ENCODE data around the gene ZNF576. TPM values are rescaled to one million over a fixed set of nuclear protein-coding genes. Genes with fewer than 3 reads are reported as not detected.
"Not testable (repeated sequence)": the region's sequence is repeated elsewhere in the genome, so short reads cannot be mapped to it uniquely, and the experiment has no call there.

Gene ZNF576
- total RNA-seq, 2 donors from 2014 or later: 19.5 to 22.3 TPM

- DNase-seq (ENCODE audit: low spot score) (peak; percentile 25), ATAC-seq (no peak)
- H3K4me1 Mint-ChIP-seq (ENCODE audit: low read depth in 2 of 2): peaks cover 5 to 6% of the 10 kb centered on the region in 2 donors
- no peaks in the 10 kb centered on the region for H3K36me3 Mint-ChIP-seq
- no peak overlapping the region for H3K27ac Mint-ChIP-seq
- no peaks in the 10 kb centered on the region for H3K9me3 Mint-ChIP-seq
- H3K4me3 Mint-ChIP-seq: no peak overlapping the region
- peaks cover 27 to 44% of the 10 kb centered on the region in 2 donors for H3K27me3 Mint-ChIP-seq
These were observed 37.7 kb downstream of the ZNF576 start for GRCh38 chr19:43634068-43634467.

GRCh38 chr19:43634506-43634871 is 38.1 kb downstream of the ZNF576 start:
- Mint-ChIP-seq H3K4me3 (no peak overlapping the region), H3K27ac (no peak overlapping the region), H3K9me3 (no peaks in the 10 kb centered on the region), H3K27me3 (peaks cover 28 to 48% of the 10 kb centered on the region in 2 donors), H3K4me1 (ENCODE audit: low read depth in 2 of 2) (peaks cover 7 to 9% of the 10 kb centered on the region in 2 donors), H3K36me3 (no peaks in the 10 kb centered on the region)
- ATAC-seq (no peak), DNase-seq (ENCODE audit: low spot score) (no peak)

- Mint-ChIP-seq H3K4me3 (no peak overlapping the region), H3K27ac (no peak overlapping the region), H3K27me3 (peaks cover 28 to 48% of the 10 kb centered on the region in 2 donors), H3K36me3 (no peaks in the 10 kb centered on the region), H3K9me3 (no peaks in the 10 kb centered on the region), H3K4me1 (ENCODE audit: low read depth in 2 of 2) (peaks cover 7 to 9% of the 10 kb centered on the region in 2 donors)
- ATAC-seq (no peak), DNase-seq (ENCODE audit: low spot score) (peak; percentile 31)
These were observed 38.6 kb downstream of the ZNF576 start for GRCh38 chr19:43634872-43635560.

GRCh38 chr19:43635561-43635940 is 39.2 kb downstream of the ZNF576 start:
- not testable (repeated sequence) for H3K36me3 Mint-ChIP-seq; H3K9me3 Mint-ChIP-seq; H3K27ac Mint-ChIP-seq; H3K4me3 Mint-ChIP-seq; DNase-seq (ENCODE audit: low spot score); ATAC-seq
- peaks cover 29 to 48% of the 10 kb centered on the region in 2 donors for H3K27me3 Mint-ChIP-seq
- H3K4me1 Mint-ChIP-seq (ENCODE audit: low read depth in 2 of 2): peaks cover 9 to 11% of the 10 kb centered on the region in 2 donors

GRCh38 chr19:43636121-43636683 is 39.8 kb downstream of the ZNF576 start:
- ATAC-seq (no peak), DNase-seq (ENCODE audit: low spot score) (no peak)
- H3K9me3 Mint-ChIP-seq: no peaks in the 10 kb centered on the region
- H3K27me3 Mint-ChIP-seq: peaks cover 32 to 52% of the 10 kb centered on the region in 2 donors
- no peak overlapping the region for H3K27ac Mint-ChIP-seq
- no peak overlapping the region for H3K4me3 Mint-ChIP-seq
- no peaks in the 10 kb centered on the region for H3K36me3 Mint-ChIP-seq
- H3K4me1 Mint-ChIP-seq (ENCODE audit: low read depth in 2 of 2): peaks cover 9 to 13% of the 10 kb centered on the region in 2 donors

GRCh38 chr19:43638214-43638994 is 42.0 kb downstream of the ZNF576 start:
- peak overlapping the region; percentile 73 for H3K4me3 Mint-ChIP-seq
- H3K27me3 Mint-ChIP-seq: peaks cover 28 to 42% of the 10 kb centered on the region in 2 donors

GRCh38 chr19:43638995-43639518 is 42.7 kb downstream of the ZNF576 start:
- H3K27me3 Mint-ChIP-seq: peaks cover 25 to 38% of the 10 kb centered on the region in 2 donors
- H3K9me3 Mint-ChIP-seq: no peaks in the 10 kb centered on the region
- peaks cover 9 to 13% of the 10 kb centered on the region in 2 donors for H3K4me1 Mint-ChIP-seq (ENCODE audit: low read depth in 2 of 2)
- DNase-seq (ENCODE audit: low spot score) (no peak), ATAC-seq (no peak)
- H3K4me3 Mint-ChIP-seq: peak overlapping the region; percentile 73
- H3K36me3 Mint-ChIP-seq: no peaks in the 10 kb centered on the region
- H3K27ac Mint-ChIP-seq: no peak overlapping the region

More at GRCh38 chr19:43638214-43638994, 42.0 kb downstream of the ZNF576 start:
- DNase-seq (ENCODE audit: low spot score): peak; percentile 50
- H3K27ac Mint-ChIP-seq: no peak overlapping the region
- H3K4me1 Mint-ChIP-seq (ENCODE audit: low read depth in 2 of 2): peaks cover 9 to 13% of the 10 kb centered on the region in 2 donors
- no peaks in the 10 kb centered on the region for H3K9me3 Mint-ChIP-seq
- no peaks in the 10 kb centered on the region for H3K36me3 Mint-ChIP-seq
- no peak for ATAC-seq

GRCh38 chr19:43639519-43640423 is 43.4 kb downstream of the ZNF576 start, which contains the start of gene CADM4:
Gene CADM4 (minus strand): TSS chr19:43639850. CDS start chr19:43639790, 60 bp downstream.
- H3K9me3 Mint-ChIP-seq: no peaks in the 10 kb centered on the region
- peaks cover 9 to 13% of the 10 kb centered on the region in 2 donors for H3K4me1 Mint-ChIP-seq (ENCODE audit: low read depth in 2 of 2)
- H3K36me3 Mint-ChIP-seq: no peaks in the 10 kb centered on the region
- no peak within 1 kb of the TSS for H3K27ac Mint-ChIP-seq
- H3K27me3 Mint-ChIP-seq: peaks cover 25 to 38% of the 10 kb centered on the region in 2 donors
- DNase-seq (ENCODE audit: low spot score) (peak; percentile 60), ATAC-seq (peak; percentile 82 to 89)
- peak within 1 kb of the TSS; percentile 73 for H3K4me3 Mint-ChIP-seq

GRCh38 chr19:43640424-43640757 is 44.0 kb downstream of the ZNF576 start:
- no peak for ATAC-seq
- H3K4me3 Mint-ChIP-seq: peak overlapping the region; percentile 70
- no peaks in the 10 kb centered on the region for H3K9me3 Mint-ChIP-seq
- peaks cover 25 to 38% of the 10 kb centered on the region in 2 donors for H3K27me3 Mint-ChIP-seq
- peaks cover 9 to 13% of the 10 kb centered on the region in 2 donors for H3K4me1 Mint-ChIP-seq (ENCODE audit: low read depth in 2 of 2)
- no peaks in the 10 kb centered on the region for H3K36me3 Mint-ChIP-seq
- peak; percentile 48 for DNase-seq (ENCODE audit: low spot score)
- H3K27ac Mint-ChIP-seq: no peak overlapping the region

- peaks cover 25 to 38% of the 10 kb centered on the region in 2 donors for H3K27me3 Mint-ChIP-seq
- no peaks in the 10 kb centered on the region for H3K9me3 Mint-ChIP-seq
- ATAC-seq (no peak), DNase-seq (ENCODE audit: low spot score) (no peak)
- H3K4me1 Mint-ChIP-seq (ENCODE audit: low read depth in 2 of 2): peaks cover 9 to 13% of the 10 kb centered on the region in 2 donors
- no peak overlapping the region for H3K27ac Mint-ChIP-seq
- peaks cover 2% of the 10 kb centered on the region for H3K36me3 Mint-ChIP-seq
- H3K4me3 Mint-ChIP-seq: peak overlapping the region; percentile 50
These were observed 44.9 kb downstream of the ZNF576 start for GRCh38 chr19:43641333-43641732.

- no peak for ATAC-seq
- Mint-ChIP-seq H3K27ac (no peak overlapping the region), H3K9me3 (no peaks in the 10 kb centered on the region), H3K36me3 (peaks cover 4% of the 10 kb centered on the region), H3K4me1 (ENCODE audit: low read depth in 2 of 2) (peaks cover 9 to 13% of the 10 kb centered on the region in 2 donors), H3K27me3 (peaks cover 22 to 29% of the 10 kb centered on the region in 2 donors), H3K4me3 (no peak overlapping the region)
- no peak for DNase-seq (ENCODE audit: low spot score)
These were observed 46.1 kb downstream of the ZNF576 start for GRCh38 chr19:43642531-43642930.

GRCh38 chr19:43643326-43643725 is 46.9 kb downstream of the ZNF576 start:
- peaks cover 9 to 13% of the 10 kb centered on the region in 2 donors for H3K4me1 Mint-ChIP-seq (ENCODE audit: low read depth in 2 of 2)
- H3K9me3 Mint-ChIP-seq: no peaks in the 10 kb centered on the region
- H3K27ac Mint-ChIP-seq: peak overlapping the region in 1 of 2 donors; percentile 29
- H3K27me3 Mint-ChIP-seq: peaks cover 17 to 21% of the 10 kb centered on the region in 2 donors
- ATAC-seq: no peak
- H3K36me3 Mint-ChIP-seq: peaks cover 4% of the 10 kb centered on the region
- DNase-seq (ENCODE audit: low spot score): no peak
- no peak overlapping the region for H3K4me3 Mint-ChIP-seq

- Mint-ChIP-seq H3K4me3 (no peak overlapping the region), H3K4me1 (ENCODE audit: low read depth in 2 of 2) (peaks cover 2 to 7% of the 10 kb centered on the region in 2 donors), H3K36me3 (peaks cover 4% of the 10 kb centered on the region), H3K27ac (no peak overlapping the region), H3K27me3 (peaks cover 10 to 13% of the 10 kb centered on the region in 2 donors), H3K9me3 (no peaks in the 10 kb centered on the region)
- ATAC-seq (no peak), DNase-seq (ENCODE audit: low spot score) (no peak)
These were observed 47.8 kb downstream of the ZNF576 start for GRCh38 chr19:43644181-43644580.
